Right cardiac atrium (tissue), 5 donors: ENCODE data around the gene MYO16. TPM values are rescaled to one million over a fixed set of nuclear protein-coding genes. Genes with fewer than 3 reads are reported as not detected.
A peak's percentile ranks its signal among the peaks of the same experiment; 100 is the strongest.

Experiments
- ATAC-seq, 2 donors: fragments of 200-7000 bp; cut with Tn5 transposase; one replicate each; pipeline versions ENCODE4 v1.8.0 to v1.9.1; 2020; ENCODE audit warnings: moderate library complexity in 2 of 2, mild to moderate bottlenecking in 1 of 2
- DNase-seq, 3 donors: peaks; one replicate each; pipeline ENCODE4 v3.0.0-alpha.2; 2020
- H3K27ac ChIP-seq: one replicate; pipeline ENCODE4 v1.5.1; 2013; ENCODE audit warnings: mild to moderate bottlenecking, low read length, control low read depth, moderate library complexity
- H3K27me3 ChIP-seq: one replicate; pipeline ENCODE4 v1.6.1; 2013; ENCODE audit not compliant: control insufficient read depth, insufficient read depth
- H3K4me1 ChIP-seq: one replicate; pipeline ENCODE4 v1.6.1; 2013; ENCODE audit warnings: low read length; ENCODE audit not compliant: control insufficient read depth, insufficient read depth
- H3K4me3 ChIP-seq: one replicate; pipeline ENCODE4 v1.5.1; 2013; ENCODE audit warnings: low read length, control low read depth
- H3K9me3 ChIP-seq: one replicate; pipeline ENCODE4 v1.6.1; 2013; ENCODE audit warnings: low read length; ENCODE audit not compliant: control insufficient read depth
- whole genome bisulfite sequencing: extraction: QIAGEN DNeasy Blood & Tissue Kit; methylation state at CpG from one replicate; pipeline ENCODE4 v1.1.7; 2013; 5-methylcytosine and 5-hydroxymethylcytosine counted together
- intact Hi-C, 4 donors: fragments of 100-400 bp; cut with DNase I; formaldehyde crosslinking; loops; one replicate each; pipeline versions ENCODE4 v1.11.0 to v1.14.0; 2022 to 2023
- polyA plus RNA-seq: library from polyadenylated mRNA; stranded (reverse); fragments of 200-250 nt; gene quantifications from one replicate; pipeline ENCODE4 v1.2.3, GENCODE V29; 2013
- total RNA-seq, 4 donors: library from RNA; stranded (reverse); fragmentation: NEBNext Ultra II Directional; extraction: Animal tissue kit (Norgen Biotek cat#: 25700); gene quantifications; one replicate each; pipeline ENCODE4 v1.2.1, GENCODE V29; 2021
- donor health status: healthy with polysubstance abuse.
- donor health status: DM: no; HTN: yes; CAD: no.
- donor health status: DM: no; HTN: no; CAD: no.
- donor health status: DM: no; HTN: yes; CAD: no; lungs with severe emphysema.
- donor health status: DM: yes; HTN: yes; CAD: no.

The MYO16 gene
- total and polyA plus RNA-seq, 5 donors = 0.82 to 5.9 (median 1.6) TPM

DNA sequence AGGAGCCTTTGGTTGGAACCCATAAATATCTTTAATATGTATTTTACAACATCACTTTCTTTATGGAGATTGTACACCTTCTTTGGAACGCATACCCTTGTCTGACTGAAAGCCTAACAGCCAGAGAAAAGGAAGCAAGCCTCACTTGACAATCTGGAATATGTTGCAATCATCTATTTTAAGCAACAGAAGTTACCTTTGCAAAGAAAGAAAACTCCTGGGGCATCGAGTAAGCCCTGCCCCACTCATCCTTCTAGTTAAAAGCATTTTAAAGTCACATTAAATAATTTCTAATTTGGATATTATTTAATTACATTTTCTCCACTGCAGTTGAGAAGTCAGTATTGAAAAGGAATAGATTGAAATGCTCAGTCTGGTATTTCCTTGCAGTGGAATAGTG lies 542.7 kb downstream of the MYO16 start:
- DNase-seq = no peak
- ATAC-seq = no peak
- 46% methylated on average over 2 of the region's 2 CpGs for WGBS
- Histone ChIP-seq H3K9me3 (no peaks in the 10 kb centered on the region), H3K4me1 (no peaks in the 10 kb centered on the region), H3K27ac (no peak overlapping the region), H3K27me3 (no peaks in the 10 kb centered on the region), H3K4me3 (no peak overlapping the region)
- intact Hi-C loops = no loop called here

DNA sequence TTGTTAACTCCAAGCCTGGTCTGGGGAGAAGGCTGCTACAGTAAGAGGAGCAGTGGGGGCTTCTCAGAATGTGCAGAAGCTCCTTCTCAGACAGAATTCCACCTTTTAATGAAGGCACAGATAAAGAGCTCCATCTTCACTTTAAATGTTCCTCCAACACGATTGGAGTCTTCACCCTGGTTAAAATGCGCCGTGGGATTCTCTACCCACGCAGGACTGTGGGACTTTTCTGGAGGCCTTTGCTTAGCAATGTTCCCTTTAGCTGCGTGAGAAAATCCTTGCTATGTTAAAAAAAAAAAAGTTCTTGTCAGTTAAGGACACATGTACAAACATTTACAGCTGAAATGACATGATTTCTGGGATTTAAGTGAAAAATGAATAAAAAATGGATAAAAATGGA lies 546.3 kb downstream of the MYO16 start:
- Histone ChIP-seq H3K4me1 (no peaks in the 10 kb centered on the region), H3K4me3 (no peak overlapping the region), H3K27ac (no peak overlapping the region), H3K9me3 (no peaks in the 10 kb centered on the region), H3K27me3 (no peaks in the 10 kb centered on the region)
- WGBS = 88% methylated on average over 5 of the region's 5 CpGs
- ATAC-seq (no peak), DNase-seq (no peak)
- intact Hi-C loops = no loop called here

DNA sequence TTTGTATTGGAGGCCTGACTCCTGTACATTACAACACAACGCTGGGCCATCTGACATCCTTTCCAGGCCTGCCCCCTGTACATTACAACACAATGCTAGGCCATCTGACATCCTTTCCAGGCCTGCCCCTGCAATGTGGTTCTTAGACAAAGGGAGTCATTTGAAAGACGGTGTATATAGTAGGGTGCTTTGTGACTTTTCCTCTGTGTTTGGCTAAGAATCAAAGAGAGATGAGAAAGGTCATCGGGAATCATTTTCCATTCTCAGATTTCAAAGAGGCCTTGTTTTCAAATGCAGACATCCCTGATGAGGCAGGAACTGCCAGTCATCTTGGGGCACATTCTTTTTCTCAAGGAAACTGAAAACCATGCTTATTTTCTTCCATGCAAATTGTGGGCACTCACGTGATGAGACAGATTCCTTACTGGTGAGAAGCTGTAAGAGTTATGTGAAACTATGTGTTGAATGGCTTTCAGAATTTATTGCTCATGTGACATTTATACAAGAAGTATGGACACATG lies 551.6 kb downstream of the MYO16 start:
- DNase-seq = no peak
- H3K9me3 ChIP-seq = no peaks in the 10 kb centered on the region
- H3K4me1 ChIP-seq = no peaks in the 10 kb centered on the region
- 72% methylated on average over 4 of the region's 4 CpGs for WGBS
- no peak overlapping the region for H3K4me3 ChIP-seq
- intact Hi-C loops = no loop called here
- H3K27ac ChIP-seq = no peak overlapping the region
- no peak for ATAC-seq
- H3K27me3 ChIP-seq = no peaks in the 10 kb centered on the region

DNA sequence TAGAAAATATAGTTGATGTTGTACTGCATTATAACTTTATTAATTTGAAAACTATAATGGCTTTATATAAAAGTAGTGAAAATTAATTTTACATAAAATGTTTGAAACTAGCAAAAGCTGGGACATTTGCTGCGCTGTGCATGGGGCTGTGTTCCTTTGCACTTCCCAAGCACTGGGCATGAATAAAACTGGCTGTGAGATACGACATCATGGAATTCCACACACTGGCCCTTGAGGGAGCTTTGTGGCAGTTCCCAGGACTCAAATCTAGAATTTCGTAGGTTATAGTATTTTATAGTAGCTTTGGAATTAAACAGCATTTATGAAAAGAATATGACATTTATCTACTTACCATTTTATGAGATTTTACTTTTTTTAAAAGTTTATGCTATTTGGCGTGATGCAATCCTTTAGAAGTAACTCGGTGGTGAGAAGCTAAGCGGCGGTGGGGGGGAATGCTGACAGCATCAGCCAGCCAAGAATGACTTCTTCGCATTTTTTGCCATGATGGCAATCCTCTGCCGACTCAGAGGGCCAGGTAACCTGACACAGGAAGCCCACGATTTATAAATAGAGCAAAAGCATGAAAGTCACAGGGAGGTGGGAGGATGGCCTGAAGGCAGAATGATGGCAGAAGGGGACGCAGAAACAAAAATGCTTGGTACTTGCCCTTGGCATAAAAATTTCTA lies 553.5 kb downstream of the MYO16 start:
- Histone ChIP-seq H3K4me3 (no peak overlapping the region), H3K4me1 (no peaks in the 10 kb centered on the region), H3K27me3 (no peaks in the 10 kb centered on the region), H3K9me3 (no peaks in the 10 kb centered on the region), H3K27ac (no peak overlapping the region)
- intact Hi-C loops = no loop called here
- no peak for DNase-seq
- no peak for ATAC-seq
- WGBS = 66% methylated on average over 11 of the region's 11 CpGs

DNA sequence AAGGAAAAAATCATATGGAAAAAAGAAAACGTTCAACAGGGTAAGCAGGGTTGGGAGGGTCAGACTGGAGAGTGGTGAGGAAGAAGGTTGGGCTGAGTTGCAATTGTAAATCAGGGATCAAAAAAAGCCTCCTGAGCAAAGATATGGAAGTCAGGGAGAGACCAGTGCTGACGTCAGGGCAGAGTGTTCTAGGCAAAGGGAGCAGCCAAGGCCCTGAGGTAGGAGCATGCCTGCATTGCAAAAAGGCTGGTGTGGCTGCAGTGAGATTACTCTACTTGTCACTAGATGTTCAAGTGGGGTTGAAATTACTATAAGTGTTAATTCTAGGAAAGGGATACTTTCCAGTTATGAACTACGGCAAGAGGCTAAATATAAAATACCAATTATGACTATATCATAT lies 562.0 kb downstream of the MYO16 start:
- Histone ChIP-seq H3K4me3 (no peak overlapping the region), H3K9me3 (no peaks in the 10 kb centered on the region), H3K27me3 (no peaks in the 10 kb centered on the region), H3K4me1 (no peaks in the 10 kb centered on the region), H3K27ac (no peak overlapping the region)
- 28% methylated on average over 3 of the region's 3 CpGs for WGBS
- DNase-seq (peak in 2 of 3 donors; percentile 40 to 51), ATAC-seq (peak; percentile 92 to 94)
- intact Hi-C loops = no loop called here

DNA sequence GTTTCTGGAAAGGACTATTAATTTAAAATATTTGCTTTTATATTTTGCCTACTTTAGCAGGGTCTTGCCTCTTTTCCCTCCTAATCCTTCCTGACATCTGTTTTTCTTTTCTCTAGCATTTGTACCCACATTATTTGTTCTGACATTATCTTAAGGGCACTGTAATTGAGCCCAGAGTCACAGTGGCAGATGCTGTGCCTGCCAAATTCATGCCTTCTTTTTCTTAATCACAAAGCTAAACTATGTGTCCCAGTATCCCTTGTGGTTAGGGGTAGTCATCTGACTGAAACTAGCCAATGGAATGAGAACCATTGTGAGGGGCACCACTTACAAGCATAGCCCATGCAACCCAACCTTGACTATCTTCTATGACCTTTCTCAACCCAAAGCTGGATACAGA lies 562.9 kb downstream of the MYO16 start:
- Histone ChIP-seq H3K27ac (no peak overlapping the region), H3K9me3 (no peaks in the 10 kb centered on the region), H3K4me3 (no peak overlapping the region), H3K27me3 (no peaks in the 10 kb centered on the region), H3K4me1 (no peaks in the 10 kb centered on the region)
- DNase-seq (no peak), ATAC-seq (peak; percentile 39 to 56)
- intact Hi-C loops = no loop called here

DNA sequence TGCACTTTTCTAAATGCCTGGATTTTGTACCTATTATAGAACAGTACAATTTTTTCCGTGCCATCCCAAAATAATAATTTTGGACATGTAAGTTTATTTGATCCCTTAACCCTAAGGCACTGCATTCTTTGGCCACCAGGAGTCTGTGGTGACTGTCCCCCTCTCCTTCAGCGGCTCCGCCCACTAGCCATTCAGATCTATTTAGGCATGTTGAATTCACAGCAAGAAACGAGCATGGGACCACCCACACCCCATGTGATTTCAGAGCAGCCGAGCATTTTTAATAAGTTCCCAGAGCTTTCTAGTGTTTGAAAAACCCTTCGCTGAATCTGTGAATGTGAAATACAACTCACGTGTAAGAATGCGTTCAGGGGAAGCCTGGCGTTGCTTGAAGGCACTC lies 567.5 kb downstream of the MYO16 start:
- Histone ChIP-seq H3K4me1 (no peaks in the 10 kb centered on the region), H3K27ac (no peak overlapping the region), H3K27me3 (no peaks in the 10 kb centered on the region), H3K4me3 (no peak overlapping the region), H3K9me3 (no peaks in the 10 kb centered on the region)
- intact Hi-C loops = no loop called here
- DNase-seq (no peak), ATAC-seq (no peak)
- 86% methylated on average over 9 of the region's 9 CpGs for WGBS

DNA sequence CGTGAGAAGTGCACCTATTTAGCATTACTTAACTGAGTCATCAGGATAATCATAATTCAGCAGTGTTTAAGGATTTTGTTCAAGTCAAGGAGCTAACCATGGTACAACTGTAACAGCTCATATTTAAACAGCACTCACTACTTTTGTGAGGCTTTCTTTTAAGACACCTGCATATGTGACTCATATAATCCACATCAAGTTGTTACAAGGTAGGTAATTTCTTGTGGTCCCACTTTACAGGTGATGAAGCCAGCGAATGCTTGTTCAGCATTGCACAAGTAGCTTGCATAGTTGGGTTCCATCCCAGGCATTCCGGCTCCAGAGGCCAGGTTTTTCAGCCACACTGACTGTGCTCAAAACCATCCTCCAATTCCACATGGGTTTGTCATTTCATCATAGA lies 569.2 kb downstream of the MYO16 start:
- ATAC-seq (no peak), DNase-seq (no peak)
- H3K4me3 ChIP-seq = no peak overlapping the region
- no peaks in the 10 kb centered on the region for H3K4me1 ChIP-seq
- H3K9me3 ChIP-seq = no peaks in the 10 kb centered on the region
- intact Hi-C loops = no loop called here
- WGBS = 82% methylated on average over 3 of the region's 3 CpGs
- no peak overlapping the region for H3K27ac ChIP-seq
- no peaks in the 10 kb centered on the region for H3K27me3 ChIP-seq

DNA sequence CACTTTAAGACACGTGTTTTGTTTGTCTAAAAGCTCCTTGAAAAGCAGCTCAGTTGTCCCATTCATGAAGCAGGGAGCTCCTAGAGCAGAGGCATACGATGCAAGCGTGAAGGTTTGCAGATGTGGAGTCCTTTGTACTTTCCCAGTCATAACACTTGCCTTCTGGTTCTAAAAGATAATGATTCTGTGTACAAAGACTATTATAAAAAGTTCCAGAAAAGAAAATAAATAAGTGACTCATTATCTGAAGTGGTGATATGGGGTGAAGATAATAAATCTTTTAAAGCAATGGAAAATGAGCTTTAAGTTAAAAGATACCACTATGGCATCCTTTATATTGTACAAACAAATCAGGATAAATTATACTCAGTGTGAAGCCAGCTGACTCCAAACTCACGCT lies 569.9 kb downstream of the MYO16 start:
- intact Hi-C loops = no loop called here
- Histone ChIP-seq H3K4me3 (no peak overlapping the region), H3K27me3 (no peaks in the 10 kb centered on the region), H3K27ac (no peak overlapping the region), H3K4me1 (no peaks in the 10 kb centered on the region), H3K9me3 (no peaks in the 10 kb centered on the region)
- DNase-seq (no peak), ATAC-seq (no peak)
- 34% methylated on average over 4 of the region's 4 CpGs for WGBS

DNA sequence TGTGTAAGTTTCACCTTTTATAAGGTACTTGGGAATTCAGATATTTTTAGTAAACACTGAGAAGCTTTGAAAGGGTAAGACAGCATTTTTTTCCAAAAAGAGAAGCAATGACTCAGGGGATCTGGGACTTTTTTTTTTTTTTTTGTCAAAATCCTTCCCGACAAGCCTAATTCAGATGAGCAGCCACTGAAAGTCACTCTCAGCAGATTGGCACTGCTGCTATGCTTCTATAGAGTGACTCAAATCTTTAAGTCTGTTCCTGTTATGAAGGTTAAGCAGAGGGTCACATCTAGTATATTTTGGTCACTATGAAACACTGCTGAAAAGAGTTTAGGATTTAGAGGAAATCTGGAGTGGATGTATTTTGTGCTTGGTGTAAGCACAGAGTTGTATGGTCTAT lies 571.1 kb downstream of the MYO16 start:
- 47% methylated on average over 1 of the region's 1 CpG for WGBS
- no peaks in the 10 kb centered on the region for H3K9me3 ChIP-seq
- no peak overlapping the region for H3K4me3 ChIP-seq
- no peaks in the 10 kb centered on the region for H3K27me3 ChIP-seq
- DNase-seq = no peak
- intact Hi-C loops = no loop called here
- no peaks in the 10 kb centered on the region for H3K4me1 ChIP-seq
- no peak overlapping the region for H3K27ac ChIP-seq
- ATAC-seq = no peak

DNA sequence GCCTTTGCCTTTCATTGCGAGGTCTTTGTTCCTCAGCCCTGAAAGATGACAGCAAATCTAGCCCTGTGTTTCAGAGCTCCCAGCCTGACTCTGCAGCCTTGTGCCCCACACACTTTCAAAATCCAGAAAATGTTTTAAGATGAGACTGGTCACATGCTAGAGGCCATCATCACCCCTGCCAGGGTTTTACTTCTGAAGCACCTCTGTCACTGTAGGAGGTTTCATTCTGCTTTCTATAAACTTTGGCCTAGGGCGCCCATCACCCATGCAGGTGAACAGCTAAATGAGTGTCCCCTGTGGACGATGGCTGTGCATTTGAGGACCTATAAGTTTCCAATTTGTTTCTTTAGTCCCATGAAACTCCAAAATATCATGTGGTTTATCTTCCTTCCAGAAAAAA lies 574.2 kb downstream of the MYO16 start:
- no peak for ATAC-seq
- Histone ChIP-seq H3K4me1 (no peaks in the 10 kb centered on the region), H3K27me3 (no peaks in the 10 kb centered on the region), H3K27ac (no peak overlapping the region), H3K9me3 (no peaks in the 10 kb centered on the region), H3K4me3 (no peak overlapping the region)
- WGBS = 88% methylated on average over 3 of the region's 3 CpGs
- intact Hi-C loops = no loop called here
- no peak for DNase-seq

DNA sequence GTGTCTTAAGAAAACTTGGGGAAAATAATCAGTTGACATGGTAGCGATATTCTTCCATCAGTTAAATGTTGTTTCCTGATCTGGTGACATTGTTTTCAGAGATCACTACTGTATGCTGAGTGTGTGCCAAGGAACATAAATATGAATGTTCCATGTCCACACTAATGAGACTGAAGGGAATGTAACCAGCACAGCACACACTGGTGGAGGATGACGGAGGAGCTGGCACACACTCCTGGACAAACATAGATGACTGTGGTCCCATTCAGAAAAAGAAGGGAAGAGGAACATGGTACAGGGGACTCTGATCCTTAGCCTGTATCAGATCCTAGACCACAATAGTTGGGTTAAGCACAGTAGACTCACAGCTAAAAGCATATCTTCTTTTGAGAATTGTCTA lies 574.8 kb downstream of the MYO16 start:
- Histone ChIP-seq H3K27me3 (no peaks in the 10 kb centered on the region), H3K4me3 (no peak overlapping the region), H3K4me1 (no peaks in the 10 kb centered on the region), H3K27ac (no peak overlapping the region), H3K9me3 (no peaks in the 10 kb centered on the region)
- 48% methylated on average over 2 of the region's 2 CpGs for WGBS
- intact Hi-C loops = no loop called here
- no peak for ATAC-seq
- DNase-seq = no peak
